HG03064 (cell line): ENCODE results near the gene PSPN.

Experiments used
- ATAC-seq: cut with Tn5 transposase; IDR thresholded peaks from one replicate; pipeline ENCODE4 v1.9.1; 2021; ENCODE audit warnings: low read depth; ENCODE audit not compliant: unreplicated experiment

The PSPN gene

DNA sequence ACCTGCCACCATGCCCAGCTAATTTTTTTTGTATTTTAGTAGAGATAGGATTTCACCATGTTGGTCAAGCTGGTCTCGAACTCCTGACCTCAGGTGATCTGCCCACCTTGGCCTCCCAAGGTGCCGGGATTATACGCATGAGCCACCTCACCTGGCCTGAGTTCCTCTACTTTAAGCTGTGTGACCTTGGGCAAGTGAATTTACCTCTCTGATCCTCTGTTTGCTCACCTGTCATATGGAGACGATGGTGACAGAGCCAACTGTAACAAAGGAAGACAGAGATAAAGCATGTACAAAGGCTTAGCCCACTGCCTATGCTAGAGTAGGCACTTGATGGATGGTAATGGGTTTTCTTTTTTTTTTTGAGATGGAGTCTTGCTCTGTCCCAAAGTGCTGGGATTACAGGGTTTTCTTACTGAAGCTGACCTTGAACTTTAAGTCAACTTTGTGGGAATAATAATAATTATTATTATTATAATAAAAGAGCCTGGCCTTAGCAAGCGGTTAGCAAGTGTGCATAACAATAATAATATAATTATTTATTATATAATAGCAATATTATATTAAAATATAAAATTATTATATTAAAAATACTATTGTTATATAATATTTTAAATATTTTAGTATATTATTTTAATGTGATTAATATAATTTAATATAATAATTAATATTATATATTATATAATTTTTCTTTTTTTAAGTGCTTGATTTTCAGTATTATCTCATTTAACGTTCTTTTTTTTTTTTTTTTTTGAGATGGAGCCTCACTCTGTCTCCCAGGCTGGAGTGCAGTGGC lies 41.0 kb downstream of the PSPN start:
- no peak for ATAC-seq

GRCh38 chr19:6333439-6333838 lies 42.3 kb downstream of the PSPN start, which contains the start of gene ACER1:
Gene ACER1 (minus strand): TSS chr19:6333612. CDS start chr19:6333551, 61 bp downstream.
- ATAC-seq = no peak

DNA sequence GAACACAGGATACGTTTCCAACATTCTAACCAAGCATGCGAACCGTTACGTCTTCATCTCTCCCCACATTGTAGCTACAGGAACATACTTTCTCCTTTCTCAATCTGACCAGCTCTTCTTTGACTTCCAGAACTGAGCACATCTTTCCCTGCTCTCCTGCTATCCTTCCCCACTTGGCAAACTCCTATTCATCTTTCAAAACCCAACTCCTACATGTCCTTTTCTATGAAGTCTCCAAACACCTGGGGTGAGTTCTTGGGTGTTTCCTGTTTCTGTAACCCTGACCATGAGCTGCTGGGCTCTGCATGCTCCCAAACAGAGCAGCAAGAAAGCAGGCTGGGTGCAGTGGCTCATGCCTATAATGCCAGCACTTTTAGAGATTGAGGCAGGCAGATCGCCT lies 48.9 kb downstream of the PSPN start:
- no peak for ATAC-seq

DNA sequence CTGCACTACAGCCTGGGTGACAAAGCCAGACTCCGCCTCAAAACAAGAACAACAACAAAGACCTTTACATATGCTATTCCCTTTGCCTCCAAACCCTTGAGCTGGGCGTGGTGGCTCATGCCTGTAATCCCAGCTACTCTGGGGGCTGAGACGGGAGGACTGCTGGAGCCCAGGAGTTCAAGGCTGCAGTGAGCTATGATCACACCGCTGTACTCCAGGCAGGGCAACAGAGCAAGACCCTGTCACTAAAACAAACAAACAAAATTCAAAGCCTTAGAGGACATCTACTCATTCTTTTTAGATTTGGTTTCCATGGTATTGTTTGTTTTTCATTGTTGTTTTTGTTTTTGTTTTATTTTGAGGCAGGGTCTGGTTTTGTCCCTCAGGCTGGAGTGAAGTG lies 50.1 kb downstream of the PSPN start:
- no peak for ATAC-seq
